Measurements from ENCODE around the gene PSMB10.

- TF ChIP-seq CTCF (IDR thresholded peaks at IDR 0.05) (no peak), POLR2A (IDR thresholded peaks at IDR 0.05) (no peak)
These were observed 25.5 kb upstream of the PSMB10 start for GRCh38 chr16:67962135-67962534.
